H7 (cell line): ENCODE measurements around the gene TXK. TPM values are rescaled to one million over a fixed set of nuclear protein-coding genes. Genes with fewer than 3 reads are reported as not detected.

ENCODE experiments used
- DNase-seq: peaks from one replicate; pipeline ENCODE4 v3.0.0; 2012
- H3K27me3 ChIP-seq: 2 replicates; pipeline ENCODE4 v1.6.0; 2011; ENCODE audit warnings: mild to moderate bottlenecking, low read length; ENCODE audit not compliant: control insufficient read depth, insufficient read depth
- H3K36me3 ChIP-seq: replicated peaks from 2 replicates; pipeline ENCODE4 v1.5.1; 2011; ENCODE audit warnings: low read length; ENCODE audit not compliant: control insufficient read depth, insufficient read depth
- H3K4me3 ChIP-seq: 2 replicates; pipeline ENCODE4 v1.5.1; 2011; ENCODE audit warnings: low read depth, mild to moderate bottlenecking, control low read depth, low read length, moderate library complexity; ENCODE audit not compliant: insufficient read depth
- total RNA-seq: library from RNA; depleted of rRNA; stranded (reverse); fragments of >200 nt; shearing (Covaris generic); gene quantifications from 2 replicates; pipeline ENCODE4 v1.2.3, GENCODE V29; 2014

Gene TXK
- total RNA-seq, 1 experiment from 2014 or later = not detected

DNA sequence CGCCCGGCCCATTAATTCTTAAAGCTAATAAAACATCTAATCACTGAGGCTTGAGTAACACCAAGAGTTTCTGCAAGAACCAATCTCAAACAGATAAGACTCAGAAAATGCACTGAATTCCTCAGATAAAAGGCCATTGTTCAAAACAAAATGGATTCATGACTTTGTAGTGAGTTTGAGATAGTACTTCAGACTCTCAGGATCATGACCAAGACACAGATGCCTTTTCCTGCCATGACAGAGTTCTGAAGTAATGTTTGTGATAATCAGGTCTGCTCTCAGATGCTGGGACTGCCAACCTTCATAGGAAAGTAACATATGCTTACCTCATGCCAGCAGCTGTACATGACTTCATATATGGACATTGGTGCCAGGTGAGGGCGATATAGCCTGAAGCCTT lies 62.9 kb downstream of the TXK start:
- H3K4me3 ChIP-seq = no peak overlapping the region
- DNase-seq = no peak
- H3K36me3 ChIP-seq = no peaks in the 10 kb centered on the region
- no peaks in the 10 kb centered on the region for H3K27me3 ChIP-seq

DNA sequence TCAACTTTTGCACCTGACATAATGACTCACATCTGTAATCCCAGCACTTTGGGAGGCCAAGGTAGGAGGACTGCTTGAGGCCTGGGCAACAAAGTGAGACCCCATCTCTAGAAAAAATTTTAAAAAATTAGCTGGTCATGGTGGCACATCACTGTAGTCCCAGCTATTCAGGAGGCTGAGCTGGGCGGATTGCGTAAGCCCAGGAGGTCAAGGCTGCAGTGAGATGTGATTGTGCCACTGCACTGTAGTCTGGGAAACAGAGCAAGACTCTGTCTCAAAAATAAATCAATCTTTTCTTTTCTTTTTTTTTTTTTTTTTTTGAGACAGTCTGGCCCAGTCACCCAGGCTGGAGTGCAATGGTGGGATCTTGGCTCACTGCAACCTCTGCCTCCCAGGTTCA lies 65.0 kb downstream of the TXK start:
- no peaks in the 10 kb centered on the region for H3K27me3 ChIP-seq
- DNase-seq = no peak
- H3K4me3 ChIP-seq = no peak overlapping the region
- no peaks in the 10 kb centered on the region for H3K36me3 ChIP-seq

DNA sequence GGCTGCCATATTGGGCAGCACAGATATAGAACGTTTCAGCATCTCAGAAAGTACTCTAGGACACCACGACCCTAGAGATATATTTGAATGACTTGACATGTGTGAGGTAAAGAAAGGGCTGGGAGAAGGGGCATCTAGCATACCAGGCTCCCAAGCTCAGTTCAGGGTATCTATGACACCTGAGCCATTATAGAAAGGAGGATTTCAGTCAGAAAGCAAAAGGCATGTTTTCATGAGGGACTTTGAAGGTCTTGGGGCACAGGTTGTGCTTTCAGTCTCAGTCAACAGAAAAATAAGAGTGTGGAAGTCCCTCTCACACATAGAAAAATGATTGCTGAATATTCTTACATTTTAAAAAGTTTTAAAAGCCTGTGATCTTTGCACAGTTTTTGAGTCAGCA lies 65.9 kb downstream of the TXK start:
- Histone ChIP-seq H3K36me3 (no peaks in the 10 kb centered on the region), H3K4me3 (no peak overlapping the region), H3K27me3 (no peaks in the 10 kb centered on the region)
- no peak for DNase-seq

DNA sequence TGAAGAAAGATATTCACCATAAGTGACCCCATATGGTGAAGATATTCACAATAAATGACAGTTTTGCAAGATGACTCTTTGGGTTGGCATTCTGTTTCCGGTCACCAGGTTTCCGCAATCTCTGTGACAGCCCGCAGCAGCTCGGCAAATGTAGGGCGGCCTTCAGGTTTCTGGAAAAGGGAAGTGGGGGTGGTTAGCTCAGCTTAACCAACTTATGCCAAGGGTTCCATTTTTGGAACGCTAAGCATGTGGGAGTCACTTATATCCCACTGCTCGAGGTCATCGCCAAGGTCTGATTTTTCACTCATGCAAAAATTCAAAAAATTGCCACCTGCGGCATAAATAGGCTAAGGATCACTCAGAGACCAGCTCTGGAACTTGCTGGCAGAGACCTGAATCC lies 66.5 kb downstream of the TXK start:
- H3K36me3 ChIP-seq = no peaks in the 10 kb centered on the region
- no peaks in the 10 kb centered on the region for H3K27me3 ChIP-seq
- no peak for DNase-seq
- H3K4me3 ChIP-seq = no peak overlapping the region

DNA sequence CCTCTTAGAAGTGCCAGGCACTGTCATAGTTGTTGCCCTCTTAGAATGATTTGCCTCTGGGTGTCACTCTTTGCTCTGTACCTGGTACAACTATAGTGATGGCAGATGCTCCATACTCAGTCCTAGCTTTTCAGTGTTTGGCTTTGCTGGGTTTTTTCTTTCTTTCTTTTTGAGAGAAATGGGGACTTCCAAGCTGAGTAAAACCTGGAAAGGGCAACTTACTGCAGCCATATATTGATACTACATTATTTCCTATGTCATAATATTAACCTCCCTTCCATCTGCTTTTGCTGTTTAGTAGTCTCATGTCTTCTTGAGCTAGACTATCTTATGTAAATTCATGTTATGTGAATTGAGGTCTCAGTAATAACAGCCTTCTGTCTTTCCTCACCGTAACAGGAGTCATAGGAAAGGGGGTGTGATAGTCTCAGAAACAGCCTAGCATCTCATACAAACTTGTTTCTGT lies 68.4 kb downstream of the TXK start:
- Histone ChIP-seq H3K4me3 (no peak overlapping the region), H3K36me3 (no peaks in the 10 kb centered on the region), H3K27me3 (no peaks in the 10 kb centered on the region)
- no peak for DNase-seq

DNA sequence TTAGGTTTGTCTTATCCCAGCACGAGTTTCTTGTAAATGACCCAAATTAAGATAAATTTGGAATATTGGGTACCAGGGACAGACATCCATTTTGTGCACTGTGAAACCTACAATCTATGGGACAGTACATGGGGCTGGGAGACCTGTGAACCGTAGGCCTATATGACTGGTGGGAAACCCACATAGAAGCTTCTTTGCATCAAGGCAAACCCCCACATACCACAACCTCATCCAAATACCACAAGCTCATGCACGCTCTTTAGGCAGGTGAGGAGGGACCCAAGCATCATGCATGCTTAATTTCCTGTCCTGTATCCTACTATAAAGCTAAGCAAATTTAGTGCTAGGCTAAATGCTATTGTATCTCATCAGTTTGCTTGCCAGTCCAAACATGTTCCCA lies 69.7 kb downstream of the TXK start:
- Histone ChIP-seq H3K4me3 (no peak overlapping the region), H3K27me3 (no peaks in the 10 kb centered on the region), H3K36me3 (no peaks in the 10 kb centered on the region)
- no peak for DNase-seq

DNA sequence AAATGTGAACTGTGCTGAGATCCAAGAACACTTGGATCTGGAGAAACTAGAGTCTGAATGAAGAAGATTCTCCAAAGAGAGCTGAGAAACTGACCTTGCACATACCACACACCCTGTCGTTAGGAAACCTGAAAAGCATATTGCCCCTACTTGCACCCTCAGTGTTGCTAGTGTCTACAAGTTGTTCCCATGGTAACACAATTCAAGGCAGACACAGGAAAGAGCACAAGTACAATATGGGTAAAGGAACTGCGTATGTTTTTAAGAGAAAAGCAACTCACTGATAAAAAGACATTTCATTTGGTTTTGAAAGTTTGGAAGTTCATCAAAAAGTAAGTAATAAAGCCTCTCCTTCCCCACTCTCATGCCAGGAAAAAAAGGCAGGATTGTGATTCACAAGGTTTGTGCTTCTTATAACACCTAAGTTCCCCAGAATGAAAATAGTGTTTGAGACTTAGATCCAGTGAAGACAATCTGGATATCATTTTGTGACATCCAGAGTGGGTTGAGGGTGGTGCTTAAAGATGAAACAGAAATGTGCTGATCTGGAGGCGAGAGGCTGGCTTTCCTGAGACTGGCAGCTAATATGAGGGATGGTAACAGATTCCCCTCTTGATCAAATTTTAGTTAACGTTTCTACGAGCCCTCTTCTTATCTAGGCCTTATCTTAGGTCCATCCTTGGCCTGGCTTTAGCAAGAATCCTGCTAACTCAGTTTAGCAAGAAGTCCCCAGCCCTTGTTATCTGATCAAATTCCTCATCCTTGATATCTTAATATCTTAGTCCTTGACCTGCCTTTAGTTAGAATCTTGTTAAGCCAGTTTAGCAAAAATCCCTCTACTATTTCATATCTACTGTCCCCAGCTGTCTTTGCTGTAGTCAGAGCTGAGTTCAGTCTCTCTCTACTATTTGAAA lies 75.2 kb downstream of the TXK start:
- no peaks in the 10 kb centered on the region for H3K27me3 ChIP-seq
- no peak for DNase-seq
- H3K36me3 ChIP-seq = no peaks in the 10 kb centered on the region
- no peak overlapping the region for H3K4me3 ChIP-seq

DNA sequence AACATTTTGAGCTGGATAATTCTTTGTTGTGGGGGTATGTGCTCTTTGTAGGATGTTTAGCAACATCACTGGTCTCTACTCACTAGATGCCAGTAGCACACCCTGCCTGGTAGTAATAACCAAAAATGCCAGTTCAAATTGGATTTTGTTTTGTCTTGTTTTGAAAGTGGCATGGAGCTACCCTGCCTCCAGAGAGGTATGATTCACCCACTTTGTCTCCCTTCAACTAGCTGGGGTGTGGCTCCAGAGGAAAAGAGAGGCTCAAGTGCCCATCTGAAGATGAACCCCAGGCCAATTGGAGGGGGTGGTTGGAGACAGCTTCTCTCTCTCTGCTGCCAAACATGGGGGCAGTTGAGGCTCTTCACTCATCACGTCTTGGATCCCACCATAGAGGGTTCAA lies 83.0 kb downstream of the TXK start:
- no peaks in the 10 kb centered on the region for H3K36me3 ChIP-seq
- no peaks in the 10 kb centered on the region for H3K27me3 ChIP-seq
- no peak overlapping the region for H3K4me3 ChIP-seq
- no peak for DNase-seq

DNA sequence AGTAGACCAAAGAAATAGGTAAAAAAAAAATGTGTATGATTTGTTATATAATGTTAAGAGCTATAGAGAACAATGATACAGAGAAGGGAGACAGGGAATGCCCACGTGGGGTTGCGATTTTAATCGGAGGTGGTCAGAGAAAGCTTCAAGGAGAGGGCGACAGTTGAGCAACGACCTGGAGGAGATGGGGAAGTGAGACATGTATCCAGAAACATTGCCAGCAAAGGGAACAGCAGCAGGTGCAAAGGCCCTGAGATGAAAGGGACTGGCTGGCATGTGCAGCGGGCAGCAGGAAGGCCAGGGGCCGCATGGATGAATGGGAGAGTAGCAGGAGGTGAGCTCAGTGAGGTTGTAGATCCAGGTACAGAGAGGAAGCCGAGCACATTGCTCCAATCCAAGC lies 84.6 kb downstream of the TXK start:
- H3K27me3 ChIP-seq = no peaks in the 10 kb centered on the region
- no peak overlapping the region for H3K4me3 ChIP-seq
- no peak for DNase-seq
- no peaks in the 10 kb centered on the region for H3K36me3 ChIP-seq

DNA sequence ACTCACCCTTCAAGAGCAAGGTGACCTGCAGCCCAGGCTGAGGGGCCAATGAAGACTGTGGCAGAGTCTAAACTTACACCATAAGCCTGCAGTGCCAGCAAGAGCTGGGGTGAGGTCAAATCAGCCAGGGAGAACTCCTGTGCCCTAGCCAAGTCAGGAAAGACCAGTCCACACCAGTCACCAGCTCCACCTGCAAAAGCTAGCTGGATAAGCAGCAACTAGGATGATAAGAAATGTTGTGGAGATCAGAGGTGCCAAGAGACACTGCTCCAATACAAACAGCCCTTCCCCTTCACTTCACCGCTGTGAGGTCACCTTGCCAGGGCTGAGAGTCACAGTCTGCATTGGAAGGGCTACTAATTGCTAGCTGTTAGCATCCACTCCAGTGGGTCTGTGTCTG lies 86.2 kb downstream of the TXK start:
- no peaks in the 10 kb centered on the region for H3K27me3 ChIP-seq
- no peak for DNase-seq
- H3K36me3 ChIP-seq = no peaks in the 10 kb centered on the region
- H3K4me3 ChIP-seq = no peak overlapping the region

DNA sequence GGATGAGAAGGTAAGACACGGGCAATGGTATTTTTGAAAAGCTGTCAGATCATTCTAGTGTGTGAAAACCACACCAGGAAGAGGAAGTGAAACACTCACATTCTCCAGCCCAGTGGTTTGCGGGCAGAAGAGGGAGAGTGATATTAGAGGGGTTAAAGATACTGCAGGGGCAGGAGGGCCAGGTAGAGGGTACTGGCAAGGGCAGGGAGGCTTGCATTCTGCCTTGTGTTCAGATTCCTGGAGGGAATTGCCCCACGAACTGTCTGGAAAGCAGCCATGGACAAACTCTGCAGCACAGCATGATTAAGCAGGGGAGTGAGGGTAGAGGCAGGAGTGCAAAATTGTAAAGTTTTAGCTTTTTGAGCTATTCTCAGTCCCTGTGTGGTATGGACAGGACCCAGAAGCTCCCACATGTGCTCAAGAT lies 86.6 kb downstream of the TXK start:
- Histone ChIP-seq H3K36me3 (no peaks in the 10 kb centered on the region), H3K4me3 (no peak overlapping the region), H3K27me3 (no peaks in the 10 kb centered on the region)
- no peak for DNase-seq

DNA sequence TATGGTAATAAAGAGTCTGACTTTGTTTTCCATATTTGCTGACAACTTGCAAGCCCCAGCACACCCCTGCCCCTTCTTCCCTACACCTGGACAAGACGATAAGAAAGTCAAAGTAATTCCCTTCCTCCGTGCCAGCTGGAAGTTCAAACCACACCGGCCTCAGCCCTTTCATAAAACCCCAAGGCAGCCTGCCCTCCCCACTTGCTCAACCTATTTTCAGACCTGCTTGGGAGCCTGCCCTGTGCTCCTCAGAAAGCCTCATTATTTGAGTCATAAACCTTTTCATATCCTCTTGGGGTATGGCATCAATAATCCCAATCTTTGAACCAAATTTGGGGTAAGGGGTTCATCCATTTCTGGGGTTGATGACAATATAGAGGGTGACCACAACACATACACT lies 88.0 kb downstream of the TXK start:
- H3K27me3 ChIP-seq = no peaks in the 10 kb centered on the region
- H3K4me3 ChIP-seq = no peak overlapping the region
- no peak for DNase-seq
- H3K36me3 ChIP-seq = no peaks in the 10 kb centered on the region

DNA sequence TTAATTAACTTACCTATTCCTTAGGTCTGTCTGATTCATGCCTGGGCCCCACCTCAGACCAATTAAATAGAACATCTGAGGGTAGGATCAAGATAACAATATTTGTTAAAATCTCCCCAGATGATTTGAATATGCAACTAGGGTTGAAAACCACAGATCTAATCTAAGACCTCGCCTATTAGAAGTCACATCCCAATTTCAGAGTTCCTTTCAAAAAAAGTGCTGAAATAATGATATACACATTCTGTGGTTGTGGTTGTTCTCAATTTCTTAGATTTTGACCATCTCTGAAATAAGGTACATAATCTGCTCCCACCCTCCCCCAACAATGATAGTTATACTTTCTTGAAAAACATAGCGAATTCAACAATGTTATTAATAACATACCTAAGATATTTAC lies 89.8 kb downstream of the TXK start:
- no peaks in the 10 kb centered on the region for H3K36me3 ChIP-seq
- H3K27me3 ChIP-seq = no peaks in the 10 kb centered on the region
- no peak for DNase-seq
- no peak overlapping the region for H3K4me3 ChIP-seq

DNA sequence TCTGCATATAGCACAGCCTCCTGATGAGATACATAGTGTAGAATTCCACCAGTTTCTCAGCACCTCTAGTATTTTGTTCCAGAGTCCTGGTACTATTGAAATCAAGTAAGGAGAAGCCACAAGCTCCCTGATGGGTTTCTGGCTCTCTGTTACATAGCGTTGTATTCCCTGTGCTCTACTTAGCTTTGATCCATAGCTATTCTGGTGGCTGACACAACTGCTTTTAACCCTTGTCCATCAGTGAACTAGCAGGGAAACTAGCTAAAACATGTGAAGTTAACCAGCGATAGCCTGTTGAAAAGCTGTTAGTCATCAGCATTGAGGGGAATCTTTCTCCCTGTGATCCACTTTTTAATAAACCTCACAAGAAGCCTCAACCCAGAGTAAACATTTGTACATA lies 90.5 kb downstream of the TXK start:
- H3K36me3 ChIP-seq = no peaks in the 10 kb centered on the region
- DNase-seq = no peak
- H3K27me3 ChIP-seq = no peaks in the 10 kb centered on the region
- no peak overlapping the region for H3K4me3 ChIP-seq

DNA sequence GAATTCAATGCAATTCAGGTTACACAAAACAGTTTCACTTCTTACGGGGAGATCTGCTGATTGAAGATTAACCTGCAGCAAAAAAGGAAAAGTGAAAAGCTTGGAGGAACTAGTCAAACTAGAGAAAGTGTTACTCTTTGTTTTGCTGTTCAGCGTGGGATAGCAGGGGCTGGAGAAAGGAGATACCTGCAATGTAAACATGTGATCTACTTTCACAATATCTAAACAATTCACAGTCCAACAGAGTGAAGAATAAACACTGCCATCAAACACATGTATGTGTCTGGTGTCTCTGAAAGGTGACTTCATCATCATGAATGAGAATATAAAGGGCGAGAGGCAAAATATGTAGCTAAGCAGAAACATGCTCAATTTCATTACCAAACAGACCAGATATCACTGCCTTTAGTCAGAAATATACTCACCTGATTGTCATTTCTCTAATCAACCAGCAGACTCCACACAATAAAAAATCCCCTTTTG lies 91.0 kb downstream of the TXK start:
- no peak overlapping the region for H3K4me3 ChIP-seq
- no peaks in the 10 kb centered on the region for H3K27me3 ChIP-seq
- no peaks in the 10 kb centered on the region for H3K36me3 ChIP-seq
- DNase-seq = no peak
